GM19463 (cell line): ENCODE data around the gene FOXC2.

Experiments used
- ATAC-seq: cut with Tn5 transposase; IDR thresholded peaks from one replicate; pipeline ENCODE4 v1.9.1; 2021; ENCODE audit warnings: mild to moderate bottlenecking, moderate library complexity; ENCODE audit not compliant: unreplicated experiment

The FOXC2 gene

DNA sequence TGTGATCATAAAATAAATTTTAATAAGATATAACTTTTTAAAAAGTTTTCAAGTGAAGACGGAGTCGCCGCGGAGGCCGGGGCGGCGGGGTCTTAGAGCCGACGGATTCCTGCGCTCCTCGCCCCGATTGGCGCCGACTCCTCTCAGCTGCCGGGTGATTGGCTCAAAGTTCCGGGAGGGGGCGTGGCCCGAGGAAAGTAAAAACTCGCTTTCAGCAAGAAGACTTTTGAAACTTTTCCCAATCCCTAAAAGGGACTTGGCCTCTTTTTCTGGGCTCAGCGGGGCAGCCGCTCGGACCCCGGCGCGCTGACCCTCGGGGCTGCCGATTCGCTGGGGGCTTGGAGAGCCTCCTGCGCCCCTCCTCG is at the start of gene FOXC2:
FOXC2 (plus strand) TSS at position 229 of the 365 bp plus-strand sequence. CDS start 507 bp downstream, outside the sequence.
- no peak for ATAC-seq

DNA sequence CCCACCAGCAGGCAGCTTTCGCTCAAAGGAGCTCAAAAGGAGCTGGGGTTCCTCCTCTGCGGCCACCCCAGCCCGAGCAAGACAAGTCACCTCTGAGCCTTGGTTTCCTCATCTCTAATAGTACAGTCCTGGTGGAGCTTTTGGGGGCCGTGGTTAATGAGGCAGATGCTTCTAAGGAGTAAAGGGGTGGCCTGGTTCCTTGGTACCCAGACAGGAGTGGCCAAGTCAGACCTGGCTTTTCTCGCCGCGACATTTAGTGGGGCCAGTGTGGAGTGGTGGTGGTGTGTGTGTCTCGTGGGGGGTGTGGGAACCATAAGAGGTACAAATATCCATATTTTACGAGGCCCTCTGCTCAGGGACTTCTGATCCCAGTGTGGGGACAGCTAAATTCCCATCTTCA is 49.6 kb upstream of the FOXC2 start:
- no peak for ATAC-seq

DNA sequence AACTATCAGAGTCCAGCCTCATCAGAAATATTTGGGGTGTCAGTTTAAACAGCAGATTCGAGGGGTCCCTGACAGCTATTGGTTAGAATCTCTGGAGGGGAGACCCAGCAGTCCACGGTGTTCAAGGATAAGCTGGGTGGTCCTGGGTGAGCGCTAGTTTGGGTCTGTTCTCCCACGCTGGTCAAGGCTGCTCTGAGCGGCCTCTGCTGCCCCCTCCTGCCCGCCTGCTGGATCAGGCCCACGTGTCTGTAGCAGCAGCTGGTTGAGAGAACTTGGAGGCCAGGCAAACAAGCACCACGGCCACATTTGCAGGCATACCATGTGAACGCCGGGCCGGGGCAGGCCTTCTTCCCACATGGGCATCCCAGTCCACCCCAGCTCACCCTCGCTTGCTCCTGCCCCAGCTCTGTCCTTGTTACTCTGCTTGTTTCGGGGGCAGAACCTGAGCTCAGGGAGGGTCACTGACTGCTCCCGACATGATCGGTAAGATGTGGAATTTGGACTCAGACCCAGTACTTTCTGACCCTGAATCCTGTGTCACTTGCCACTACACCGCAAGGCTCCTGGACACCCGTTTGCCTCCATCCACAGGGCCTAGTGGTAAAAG is 48.9 kb upstream of the FOXC2 start:
- no peak for ATAC-seq

- ATAC-seq = no peak
These were observed 47.5 kb upstream of the FOXC2 start for GRCh38 chr16:86519007-86519648.

GRCh38 chr16:86519649-86520316 is 46.8 kb upstream of the FOXC2 start:
- ATAC-seq = no peak

DNA sequence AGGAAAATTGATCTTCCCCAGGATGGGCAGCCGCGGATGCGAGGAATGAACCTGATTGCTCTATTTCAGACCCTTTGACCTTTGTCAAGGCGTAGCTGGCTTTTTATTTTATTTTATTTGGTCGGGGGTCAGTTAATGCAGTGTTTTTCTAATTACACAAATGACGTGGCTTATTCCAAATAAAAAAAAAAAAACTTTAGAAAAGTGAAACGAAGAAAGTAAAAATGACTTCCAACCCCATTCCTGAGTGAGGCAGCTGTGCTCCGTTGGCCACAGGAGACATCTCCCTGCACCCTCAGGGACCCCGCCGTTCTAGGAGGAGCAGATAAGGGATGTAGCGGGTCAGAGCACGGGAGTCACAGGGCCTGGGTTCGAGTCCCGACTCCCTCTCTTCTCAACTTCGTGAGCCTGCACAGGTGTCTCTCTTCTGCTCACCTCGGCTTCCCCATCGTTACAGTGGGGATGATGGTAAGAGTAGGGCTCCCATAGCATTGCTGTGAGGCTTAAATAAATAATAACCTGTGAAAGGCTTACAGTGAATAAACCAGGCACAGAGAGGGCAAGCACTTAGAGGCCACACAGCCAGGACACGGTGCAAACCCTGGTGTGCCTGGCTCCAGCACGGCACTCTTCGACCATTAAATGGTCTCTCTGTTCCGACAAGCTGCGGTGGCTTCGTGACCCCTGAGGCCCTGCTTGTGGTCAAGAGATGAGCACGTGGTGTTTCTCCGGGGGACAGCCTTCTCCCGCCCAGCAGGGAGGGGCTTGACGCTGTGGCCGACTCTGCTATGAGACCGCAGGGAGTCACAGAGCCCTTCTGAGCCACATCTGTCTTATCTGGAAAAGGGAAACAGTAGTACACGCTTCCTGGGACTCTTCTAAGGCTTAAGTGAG is 46.1 kb upstream of the FOXC2 start:
- ATAC-seq = no peak

DNA sequence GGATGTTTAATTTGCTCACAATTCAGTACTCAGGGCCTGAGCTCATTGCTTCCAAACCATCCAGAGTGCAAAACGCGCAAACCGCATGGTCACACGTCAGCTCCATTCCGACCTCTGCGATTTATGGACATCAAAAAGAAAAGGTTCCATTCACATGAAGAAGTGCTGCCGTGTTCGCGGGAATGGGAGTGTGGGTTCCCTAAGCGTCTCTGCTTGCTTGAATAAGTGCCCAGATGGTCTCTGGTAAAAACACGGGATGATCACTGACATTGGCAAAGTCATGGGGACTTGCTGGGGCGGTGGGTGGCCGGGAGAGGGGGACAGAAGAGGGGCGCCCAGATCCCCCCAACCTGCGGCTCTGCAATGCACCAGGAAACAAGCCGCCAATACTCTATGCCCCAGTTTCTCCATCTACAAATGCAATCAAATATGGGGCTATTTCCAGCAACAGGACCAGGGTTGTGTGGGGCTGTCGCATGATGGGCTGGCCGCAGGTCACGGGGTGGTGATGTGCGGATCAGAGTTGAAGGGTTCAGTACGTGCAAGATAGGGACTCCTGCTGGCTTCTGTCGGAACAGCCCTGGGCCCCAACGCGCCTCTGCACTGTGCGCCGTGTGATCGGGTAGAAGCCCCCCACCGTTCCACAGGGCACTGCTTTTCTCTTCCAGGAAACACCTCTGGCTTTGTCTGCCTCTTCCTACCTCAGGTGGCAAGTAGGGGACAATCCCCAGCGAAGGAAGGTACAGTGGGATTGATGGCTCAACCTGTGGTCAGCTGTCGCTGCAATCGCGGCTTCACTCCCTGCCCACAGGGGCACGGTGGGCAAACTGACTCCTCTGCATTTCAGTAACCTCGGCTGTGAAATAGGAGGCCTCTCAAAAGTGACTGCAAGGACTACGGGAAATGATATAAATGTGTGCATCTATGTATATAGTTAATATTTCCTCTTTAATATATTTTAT is 45.1 kb upstream of the FOXC2 start:
- ATAC-seq = no peak

DNA sequence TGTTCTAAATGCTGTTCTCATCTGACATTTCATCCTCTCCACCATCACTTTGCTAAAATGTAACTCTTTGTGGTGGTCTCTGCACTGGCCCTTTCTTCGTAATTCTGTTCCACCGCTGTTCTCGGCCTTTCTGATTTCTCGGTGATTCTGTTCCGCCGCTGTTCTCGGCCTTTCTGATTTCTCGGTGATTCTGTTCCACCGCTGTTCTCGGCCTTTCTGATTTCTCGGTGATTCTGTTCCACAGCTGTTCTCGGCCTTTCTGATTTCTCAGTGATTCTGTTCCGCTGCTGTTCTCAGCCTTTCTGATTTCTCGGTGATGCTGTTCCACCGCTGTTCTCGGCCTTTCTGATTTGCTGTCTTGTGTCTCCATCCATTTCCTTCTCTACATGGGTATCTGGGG is 44.0 kb upstream of the FOXC2 start:
- no peak for ATAC-seq

- ATAC-seq = no peak
These were observed 43.4 kb upstream of the FOXC2 start for GRCh38 chr16:86523166-86523740.

GRCh38 chr16:86524029-86524428 is 42.6 kb upstream of the FOXC2 start:
- no peak for ATAC-seq

GRCh38 chr16:86525696-86526095 is 40.9 kb upstream of the FOXC2 start:
- ATAC-seq = no peak

DNA sequence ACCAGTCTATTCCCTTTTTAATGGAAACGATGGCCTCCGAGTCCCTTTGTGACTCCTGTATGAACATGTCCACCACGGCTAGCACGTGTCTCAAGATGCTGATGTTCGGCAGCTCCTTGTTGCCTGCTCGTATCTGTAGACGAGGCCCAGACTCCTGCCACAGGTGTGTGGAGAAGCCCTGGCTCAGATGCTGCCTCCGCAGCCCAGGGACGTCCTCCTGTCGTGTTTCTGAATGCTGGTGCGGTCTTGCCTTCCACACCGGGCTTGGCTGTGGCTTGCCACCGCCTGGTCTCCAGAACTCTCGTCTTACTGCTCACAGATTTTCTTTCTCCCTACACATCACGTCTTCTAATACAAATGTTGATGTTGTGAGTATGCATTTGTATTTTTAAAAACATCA is 39.3 kb upstream of the FOXC2 start:
- no peak for ATAC-seq

DNA sequence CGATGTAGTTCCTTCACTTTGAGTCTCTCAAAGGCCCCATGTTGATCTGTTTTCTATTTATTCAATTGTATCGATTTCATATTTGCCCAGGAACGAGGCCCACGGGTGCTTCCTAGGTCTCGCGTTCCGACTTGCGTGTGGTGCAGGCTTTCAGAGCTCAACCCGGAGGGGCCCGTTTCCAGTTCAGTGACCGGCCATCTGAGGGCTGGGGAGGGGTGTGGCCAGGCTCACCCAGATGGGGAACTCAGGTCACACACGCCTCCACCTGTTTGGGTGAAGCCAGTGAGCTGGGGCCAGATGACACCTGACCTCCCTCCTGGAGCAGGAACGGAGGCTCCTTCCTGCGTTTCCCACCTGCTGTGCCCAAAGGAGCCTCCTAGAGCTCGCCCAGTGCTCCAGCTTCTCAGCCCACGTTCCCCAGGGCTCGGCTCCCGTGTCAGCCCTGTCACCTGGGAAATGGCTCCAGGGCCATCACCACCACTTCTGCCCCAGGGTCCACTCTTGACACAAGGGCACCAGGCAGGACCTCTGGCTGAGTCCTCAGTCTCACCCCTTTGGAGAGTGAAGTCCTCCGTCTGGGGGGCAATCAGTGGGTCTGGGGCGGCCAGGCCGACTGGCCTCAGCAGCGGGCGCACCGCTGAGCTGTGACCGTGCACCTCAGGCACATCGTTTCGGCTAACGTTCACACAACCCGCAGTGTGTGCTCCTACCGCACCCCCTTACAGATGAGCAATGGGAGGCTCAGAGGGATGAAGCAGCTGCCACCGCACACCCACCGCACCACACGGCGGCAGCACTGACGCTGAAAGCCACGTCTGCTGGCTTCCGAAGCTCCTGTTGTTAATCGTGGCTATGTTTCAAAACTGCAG is 38.3 kb upstream of the FOXC2 start:
- ATAC-seq = no peak

DNA sequence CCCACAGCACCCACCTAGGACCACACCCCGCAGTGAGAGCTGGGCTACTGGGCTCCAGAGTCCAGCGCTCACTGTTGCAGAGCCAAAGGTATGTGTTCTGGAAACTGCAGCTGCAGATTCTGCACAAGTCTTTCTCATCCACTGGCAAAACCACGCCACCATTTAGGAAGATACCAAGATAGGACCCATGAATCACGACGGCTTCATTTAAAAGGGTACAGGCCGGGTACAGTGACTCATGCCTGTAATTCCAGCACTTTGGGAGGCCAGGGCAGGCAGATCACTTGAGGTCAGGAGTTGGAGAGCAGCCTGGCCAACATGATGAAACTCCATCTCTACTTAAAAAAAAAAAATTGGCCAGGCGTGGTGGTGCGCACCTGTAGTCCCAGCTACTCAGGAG is 37.5 kb upstream of the FOXC2 start:
- ATAC-seq = no peak

GRCh38 chr16:86530251-86531190 is 36.1 kb upstream of the FOXC2 start:
- no peak for ATAC-seq

DNA sequence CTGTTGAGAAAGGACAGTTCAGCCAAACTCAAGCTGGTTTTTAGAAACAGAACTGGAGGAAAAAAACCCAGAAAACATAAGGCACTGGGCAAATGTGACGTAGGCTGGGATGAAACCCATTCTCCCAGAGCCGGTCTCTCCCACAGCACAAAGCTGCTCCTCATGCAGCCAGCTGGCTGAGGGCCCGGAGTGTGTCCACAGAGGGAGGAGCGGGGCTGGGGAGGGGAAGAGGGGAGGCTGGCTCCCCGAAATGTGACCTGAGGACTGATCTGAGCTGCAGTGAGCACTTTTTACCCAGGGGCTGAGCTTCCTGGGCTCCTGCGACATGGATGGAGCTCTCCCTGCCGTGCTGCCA is 35.5 kb upstream of the FOXC2 start:
- ATAC-seq = no peak

- ATAC-seq = no peak
These were observed 34.7 kb upstream of the FOXC2 start for GRCh38 chr16:86531641-86532525.
